Measurements from ENCODE around the gene GLIS2. TPM values are rescaled to one million over a fixed set of nuclear protein-coding genes. Genes with fewer than 3 reads are reported as not detected.
A peak's percentile ranks its signal among the peaks of the same experiment; 100 is the strongest.

GLIS2 gene
- total RNA-seq, 1 experiment from 2014 or later, result 23.0 TPM

DNA sequence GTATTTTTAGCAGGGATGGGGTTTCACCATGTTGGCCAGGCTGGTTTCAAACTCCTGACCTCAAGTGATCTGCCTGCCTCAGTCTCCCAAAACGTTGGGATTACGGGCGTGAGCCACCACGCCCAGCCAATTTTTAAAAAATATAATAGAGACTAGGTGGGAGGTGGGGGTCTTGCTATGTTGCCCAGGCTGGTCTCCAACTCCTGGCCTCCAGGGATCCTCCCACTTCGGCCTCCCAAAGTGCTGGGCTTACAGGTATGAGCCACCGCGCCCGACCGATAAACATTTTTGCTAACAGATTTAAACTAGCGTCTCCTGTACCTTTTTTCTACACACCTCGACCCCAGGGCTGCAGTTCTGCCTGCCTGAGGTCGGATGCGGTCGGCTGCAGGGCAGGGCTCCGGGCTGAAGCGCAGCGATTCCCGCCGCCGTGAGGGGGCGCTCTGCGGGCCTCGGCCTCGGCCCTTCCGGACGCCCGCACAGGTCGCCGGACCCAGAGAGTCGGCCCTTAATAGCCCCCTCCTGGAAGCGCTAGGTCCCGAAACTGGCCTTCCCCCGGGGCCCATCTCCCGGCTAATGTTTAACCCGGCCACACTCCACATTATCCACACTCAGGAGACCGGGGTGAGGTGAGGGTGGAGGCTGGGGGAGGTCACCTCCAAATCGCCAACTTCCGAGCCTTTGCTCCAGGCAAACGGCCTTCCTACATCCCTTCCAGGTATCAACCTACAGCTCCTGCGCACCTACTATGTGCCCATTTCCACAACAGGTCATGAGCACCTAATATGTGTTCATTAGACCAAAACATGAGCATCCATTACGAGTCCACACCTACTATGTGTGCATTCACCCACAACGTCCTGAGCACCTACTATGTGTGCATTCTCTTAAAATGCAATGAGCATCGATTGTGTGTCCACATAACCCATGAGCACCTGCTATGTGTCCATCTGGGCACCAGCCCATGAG lies 2.0 kb upstream of the GLIS2 start (continued):
- TF ChIP-seq, protein P1, sequence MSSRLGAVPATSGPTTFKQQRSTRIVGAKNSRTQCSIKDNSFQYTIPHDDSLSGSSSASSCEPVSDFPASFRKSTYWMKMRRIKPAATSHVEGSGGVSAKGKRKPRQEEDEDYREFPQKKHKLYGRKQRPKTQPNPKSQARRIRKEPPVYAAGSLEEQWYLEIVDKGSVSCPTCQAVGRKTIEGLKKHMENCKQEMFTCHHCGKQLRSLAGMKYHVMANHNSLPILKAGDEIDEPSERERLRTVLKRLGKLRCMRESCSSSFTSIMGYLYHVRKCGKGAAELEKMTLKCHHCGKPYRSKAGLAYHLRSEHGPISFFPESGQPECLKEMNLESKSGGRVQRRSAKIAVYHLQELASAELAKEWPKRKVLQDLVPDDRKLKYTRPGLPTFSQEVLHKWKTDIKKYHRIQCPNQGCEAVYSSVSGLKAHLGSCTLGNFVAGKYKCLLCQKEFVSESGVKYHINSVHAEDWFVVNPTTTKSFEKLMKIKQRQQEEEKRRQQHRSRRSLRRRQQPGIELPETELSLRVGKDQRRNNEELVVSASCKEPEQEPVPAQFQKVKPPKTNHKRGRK (CRISPR knock-in tag; IDR thresholded peaks at IDR 0.05; ENCODE audit: borderline replicate concordance), result no peak
- TF ChIP-seq ZNF121 (CRISPR knock-in tag; IDR thresholded peaks at IDR 0.05) (peak; percentile 99), ZNF671 (CRISPR knock-in tag; IDR thresholded peaks at IDR 0.05) (no peak)
- TF ChIP-seq, protein P2, sequence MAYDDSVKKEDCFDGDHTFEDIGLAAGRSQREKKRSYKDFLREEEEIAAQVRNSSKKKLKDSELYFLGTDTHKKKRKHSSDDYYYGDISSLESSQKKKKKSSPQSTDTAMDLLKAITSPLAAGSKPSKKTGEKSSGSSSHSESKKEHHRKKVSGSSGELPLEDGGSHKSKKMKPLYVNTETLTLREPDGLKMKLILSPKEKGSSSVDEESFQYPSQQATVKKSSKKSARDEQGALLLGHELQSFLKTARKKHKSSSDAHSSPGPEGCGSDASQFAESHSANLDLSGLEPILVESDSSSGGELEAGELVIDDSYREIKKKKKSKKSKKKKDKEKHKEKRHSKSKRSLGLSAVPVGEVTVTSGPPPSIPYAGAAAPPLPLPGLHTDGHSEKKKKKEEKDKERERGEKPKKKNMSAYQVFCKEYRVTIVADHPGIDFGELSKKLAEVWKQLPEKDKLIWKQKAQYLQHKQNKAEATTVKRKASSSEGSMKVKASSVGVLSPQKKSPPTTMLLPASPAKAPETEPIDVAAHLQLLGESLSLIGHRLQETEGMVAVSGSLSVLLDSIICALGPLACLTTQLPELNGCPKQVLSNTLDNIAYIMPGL (CRISPR knock-in tag; IDR thresholded peaks at IDR 0.05), result peak; percentile 73; the same call in 1 of the 2 replicates
- TF ChIP-seq, protein P3, sequence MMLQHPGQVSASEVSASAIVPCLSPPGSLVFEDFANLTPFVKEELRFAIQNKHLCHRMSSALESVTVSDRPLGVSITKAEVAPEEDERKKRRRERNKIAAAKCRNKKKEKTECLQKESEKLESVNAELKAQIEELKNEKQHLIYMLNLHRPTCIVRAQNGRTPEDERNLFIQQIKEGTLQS (CRISPR knock-in tag; conservative IDR thresholded peaks at IDR 0.05), result no peak

DNA sequence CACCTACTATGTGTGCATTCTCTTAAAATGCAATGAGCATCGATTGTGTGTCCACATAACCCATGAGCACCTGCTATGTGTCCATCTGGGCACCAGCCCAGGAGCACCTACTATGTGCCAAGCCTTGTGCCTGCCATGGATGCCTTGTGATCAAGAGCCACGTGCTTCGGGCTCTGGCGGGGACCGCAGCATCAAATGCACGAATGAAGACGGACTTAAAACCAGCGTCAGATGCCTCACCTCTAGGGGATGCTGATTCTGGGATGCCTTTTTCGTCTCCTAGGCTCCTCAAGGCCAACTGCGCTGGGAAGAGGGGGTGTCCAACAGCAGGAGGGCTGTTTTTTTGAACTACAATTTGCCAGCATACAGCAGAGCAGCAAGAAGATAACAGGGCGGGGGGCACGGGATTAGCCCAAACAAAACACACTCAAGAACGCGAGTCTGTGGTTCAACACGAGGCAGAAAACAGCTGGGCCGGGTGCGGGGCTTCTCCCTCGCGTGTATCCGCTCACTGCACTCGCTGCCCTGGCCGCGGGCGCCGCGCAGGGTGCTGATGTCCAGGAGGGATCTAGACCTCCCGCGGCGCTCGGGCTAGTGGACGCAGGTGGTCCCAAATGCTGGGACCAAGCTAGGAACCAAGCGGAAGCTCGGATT lies 1.2 kb upstream of the GLIS2 start:
- no peak for DNase-seq (ENCODE audit: low spot score)
- CTCF ChIA-PET, result interaction anchor here (0.5 to 6.1 kb wide), 15 partner anchors 9 to 207 kb away, joined by 3 to 56 read pairs (median 6); partner anchors contain the start of gene TFAP4

More for the DNA sequence above, 1.2 kb upstream of the GLIS2 start:
- H3K27me3 Mint-ChIP-seq (ENCODE audit: low read depth), result peaks cover 13% of the 10 kb centered on the region
- ATAC-seq, result no peak
- TF ChIP-seq, protein P2 (CRISPR knock-in tag; IDR thresholded peaks at IDR 0.05), result peak; percentile 65; the same call in 1 of the 2 replicates
- TF ChIP-seq TEAD1 (CRISPR knock-in tag; IDR thresholded peaks at IDR 0.05), result peak; percentile 66; the same call in 1 of the 2 replicates
- 0 out of 2 replicates have a peak, but pooled peaks have one; percentile 25 for TF ChIP-seq FOXK1 (CRISPR knock-in tag; IDR thresholded peaks at IDR 0.05)
- TF ChIP-seq FOXP1 (CRISPR knock-in tag; IDR thresholded peaks at IDR 0.05; ENCODE audit: borderline replicate concordance), result peak; percentile 14; the same call in 1 of the 2 replicates
- TF ChIP-seq, protein P4, sequence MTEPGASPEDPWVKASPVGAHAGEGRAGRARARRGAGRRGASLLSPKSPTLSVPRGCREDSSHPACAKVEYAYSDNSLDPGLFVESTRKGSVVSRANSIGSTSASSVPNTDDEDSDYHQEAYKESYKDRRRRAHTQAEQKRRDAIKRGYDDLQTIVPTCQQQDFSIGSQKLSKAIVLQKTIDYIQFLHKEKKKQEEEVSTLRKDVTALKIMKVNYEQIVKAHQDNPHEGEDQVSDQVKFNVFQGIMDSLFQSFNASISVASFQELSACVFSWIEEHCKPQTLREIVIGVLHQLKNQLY (CRISPR knock-in tag; IDR thresholded peaks at IDR 0.05), result no peak
- TF ChIP-seq, protein P5, sequence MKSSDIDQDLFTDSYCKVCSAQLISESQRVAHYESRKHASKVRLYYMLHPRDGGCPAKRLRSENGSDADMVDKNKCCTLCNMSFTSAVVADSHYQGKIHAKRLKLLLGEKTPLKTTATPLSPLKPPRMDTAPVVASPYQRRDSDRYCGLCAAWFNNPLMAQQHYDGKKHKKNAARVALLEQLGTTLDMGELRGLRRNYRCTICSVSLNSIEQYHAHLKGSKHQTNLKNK (CRISPR knock-in tag; IDR thresholded peaks at IDR 0.05), result no peak
- TF ChIP-seq RELA (CRISPR knock-in tag; IDR thresholded peaks at IDR 0.05; ENCODE audit: borderline replicate concordance), result 0 out of 2 replicates have a peak, but pooled peaks have one; percentile 32
- TF ChIP-seq IRF2 (CRISPR knock-in tag; IDR thresholded peaks at IDR 0.05; ENCODE audit: borderline replicate concordance, low read depth), result 0 out of 2 replicates have a peak, but pooled peaks have one; percentile 62
- TF ChIP-seq, protein P6, sequence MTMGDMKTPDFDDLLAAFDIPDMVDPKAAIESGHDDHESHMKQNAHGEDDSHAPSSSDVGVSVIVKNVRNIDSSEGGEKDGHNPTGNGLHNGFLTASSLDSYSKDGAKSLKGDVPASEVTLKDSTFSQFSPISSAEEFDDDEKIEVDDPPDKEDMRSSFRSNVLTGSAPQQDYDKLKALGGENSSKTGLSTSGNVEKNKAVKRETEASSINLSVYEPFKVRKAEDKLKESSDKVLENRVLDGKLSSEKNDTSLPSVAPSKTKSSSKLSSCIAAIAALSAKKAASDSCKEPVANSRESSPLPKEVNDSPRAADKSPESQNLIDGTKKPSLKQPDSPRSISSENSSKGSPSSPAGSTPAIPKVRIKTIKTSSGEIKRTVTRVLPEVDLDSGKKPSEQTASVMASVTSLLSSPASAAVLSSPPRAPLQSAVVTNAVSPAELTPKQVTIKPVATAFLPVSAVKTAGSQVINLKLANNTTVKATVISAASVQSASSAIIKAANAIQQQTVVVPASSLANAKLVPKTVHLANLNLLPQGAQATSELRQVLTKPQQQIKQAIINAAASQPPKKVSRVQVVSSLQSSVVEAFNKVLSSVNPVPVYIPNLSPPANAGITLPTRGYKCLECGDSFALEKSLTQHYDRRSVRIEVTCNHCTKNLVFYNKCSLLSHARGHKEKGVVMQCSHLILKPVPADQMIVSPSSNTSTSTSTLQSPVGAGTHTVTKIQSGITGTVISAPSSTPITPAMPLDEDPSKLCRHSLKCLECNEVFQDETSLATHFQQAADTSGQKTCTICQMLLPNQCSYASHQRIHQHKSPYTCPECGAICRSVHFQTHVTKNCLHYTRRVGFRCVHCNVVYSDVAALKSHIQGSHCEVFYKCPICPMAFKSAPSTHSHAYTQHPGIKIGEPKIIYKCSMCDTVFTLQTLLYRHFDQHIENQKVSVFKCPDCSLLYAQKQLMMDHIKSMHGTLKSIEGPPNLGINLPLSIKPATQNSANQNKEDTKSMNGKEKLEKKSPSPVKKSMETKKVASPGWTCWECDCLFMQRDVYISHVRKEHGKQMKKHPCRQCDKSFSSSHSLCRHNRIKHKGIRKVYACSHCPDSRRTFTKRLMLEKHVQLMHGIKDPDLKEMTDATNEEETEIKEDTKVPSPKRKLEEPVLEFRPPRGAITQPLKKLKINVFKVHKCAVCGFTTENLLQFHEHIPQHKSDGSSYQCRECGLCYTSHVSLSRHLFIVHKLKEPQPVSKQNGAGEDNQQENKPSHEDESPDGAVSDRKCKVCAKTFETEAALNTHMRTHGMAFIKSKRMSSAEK (CRISPR knock-in tag; IDR thresholded peaks at IDR 0.05; ENCODE audit: borderline replicate concordance), result no peak
- TF ChIP-seq, protein P7, sequence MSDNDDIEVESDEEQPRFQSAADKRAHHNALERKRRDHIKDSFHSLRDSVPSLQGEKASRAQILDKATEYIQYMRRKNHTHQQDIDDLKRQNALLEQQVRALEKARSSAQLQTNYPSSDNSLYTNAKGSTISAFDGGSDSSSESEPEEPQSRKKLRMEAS (CRISPR knock-in tag; IDR thresholded peaks at IDR 0.05), result peak; percentile 96
- H3K4me3 Mint-ChIP-seq, result peak overlapping the region; percentile 88
- H3K4me1 Mint-ChIP-seq, result peaks cover 34% of the 10 kb centered on the region
- H3K9me3 Mint-ChIP-seq, result no peaks in the 10 kb centered on the region
- peak overlapping the region; percentile 95 for H3K27ac Mint-ChIP-seq
- POLR2A ChIA-PET, result interaction anchor here (1.0 to 3.0 kb wide), 2 partner anchors 10 to 12 kb away, joined by 4 to 14 read pairs; no protein-coding TSS in a partner anchor
- H3K36me3 Mint-ChIP-seq, result no peaks in the 10 kb centered on the region
